DND-41 (cell line): ENCODE measurements around the gene ZCCHC10.

Source experiments
- CTCF ChIP-seq: IDR thresholded peaks from 2 replicates; pipeline ENCODE4 v1.5.1; 2012; ENCODE audit warnings: borderline replicate concordance, low read length, moderate library complexity, mild to moderate bottlenecking; ENCODE audit not compliant: poor library complexity, severe bottlenecking; ENCODE audit errors: extremely low read depth
- EZH2 ChIP-seq: IDR thresholded peaks from 3 replicates; pipeline ENCODE4 v1.6.1; 2012; ENCODE audit warnings: borderline replicate concordance, low read depth, mild to moderate bottlenecking, moderate library complexity, low read length, inconsistent platforms; ENCODE audit not compliant: severe bottlenecking

- TF ChIP-seq CTCF (no peak), EZH2 (no peak)
Observed at GRCh38 chr5:133075572-133076536, 49.5 kb upstream of the ZCCHC10 start.
